IPS-18a (cell line): ENCODE data around the gene GADD45GIP1.
"Not testable (repeated sequence)": the region's sequence is repeated elsewhere in the genome, so short reads cannot be mapped to it uniquely, and the experiment has no call there.

Experiments used
- H3K27ac ChIP-seq: one replicate; pipeline ENCODE4 v1.5.1; 2013; ENCODE audit warnings: low read length
- H3K27me3 ChIP-seq: one replicate; pipeline ENCODE4 v1.6.1; 2013; ENCODE audit warnings: mild to moderate bottlenecking, low read length; ENCODE audit not compliant: control insufficient read depth, insufficient read depth
- H3K36me3 ChIP-seq: one replicate; pipeline ENCODE4 v1.6.1; 2013; ENCODE audit warnings: low read depth, low read length; ENCODE audit not compliant: control insufficient read depth
- H3K4me1 ChIP-seq: one replicate; pipeline ENCODE4 v1.6.1; 2013; ENCODE audit warnings: low read depth, low read length; ENCODE audit not compliant: control insufficient read depth
- H3K4me3 ChIP-seq: one replicate; pipeline ENCODE4 v1.5.1; 2013; ENCODE audit warnings: low read length
- H3K9ac ChIP-seq: one replicate; pipeline ENCODE4 v1.6.1; 2013; ENCODE audit warnings: mild to moderate bottlenecking, low read length, moderate library complexity
- H3K9me3 ChIP-seq: one replicate; pipeline ENCODE4 v1.6.1; 2013; ENCODE audit warnings: low read depth, low read length; ENCODE audit not compliant: control insufficient read depth

GADD45GIP1 gene

GRCh38 chr19:12953138-12953798, 3.8 kb downstream of the GADD45GIP1 start:
- Histone ChIP-seq H3K9me3 (no peaks in the 10 kb centered on the region), H3K9ac (no peak overlapping the region), H3K36me3 (peaks cover 58% of the 10 kb centered on the region), H3K4me1 (peaks cover 9% of the 10 kb centered on the region), H3K4me3 (no peak overlapping the region), H3K27ac (no peak overlapping the region), H3K27me3 (no peaks in the 10 kb centered on the region)

GRCh38 chr19:12952488-12953137, 4.4 kb downstream of the GADD45GIP1 start:
- H3K27ac ChIP-seq: no peak overlapping the region
- H3K9ac ChIP-seq: no peak overlapping the region
- H3K27me3 ChIP-seq: no peaks in the 10 kb centered on the region
- no peak overlapping the region for H3K4me3 ChIP-seq
- peaks cover 65% of the 10 kb centered on the region for H3K36me3 ChIP-seq
- H3K9me3 ChIP-seq: no peaks in the 10 kb centered on the region
- H3K4me1 ChIP-seq: peaks cover 9% of the 10 kb centered on the region

- H3K9ac ChIP-seq, H3K4me1 ChIP-seq, H3K27ac ChIP-seq, H3K9me3 ChIP-seq, H3K4me3 ChIP-seq, H3K27me3 ChIP-seq: not testable (repeated sequence)
- peaks cover 66% of the 10 kb centered on the region for H3K36me3 ChIP-seq
These were observed 5.0 kb downstream of the GADD45GIP1 start for GRCh38 chr19:12952050-12952449.

GRCh38 chr19:12949363-12950283, 7.4 kb downstream of the GADD45GIP1 start:
- H3K27me3 ChIP-seq: no peaks in the 10 kb centered on the region
- H3K27ac ChIP-seq: no peak overlapping the region
- H3K9ac ChIP-seq: no peak overlapping the region
- no peak overlapping the region for H3K4me3 ChIP-seq
- H3K4me1 ChIP-seq: peaks cover 10% of the 10 kb centered on the region
- H3K36me3 ChIP-seq: peaks cover 65% of the 10 kb centered on the region
- no peaks in the 10 kb centered on the region for H3K9me3 ChIP-seq

- Histone ChIP-seq H3K9ac (no peak overlapping the region), H3K9me3 (no peaks in the 10 kb centered on the region), H3K4me1 (peaks cover 10% of the 10 kb centered on the region), H3K27ac (no peak overlapping the region), H3K4me3 (no peak overlapping the region), H3K36me3 (peaks cover 65% of the 10 kb centered on the region), H3K27me3 (no peaks in the 10 kb centered on the region)
These were observed 8.2 kb downstream of the GADD45GIP1 start for GRCh38 chr19:12948612-12949362.

GRCh38 chr19:12947702-12948611, 9.1 kb downstream of the GADD45GIP1 start:
- H3K27ac ChIP-seq: no peak overlapping the region

GRCh38 chr19:12946731-12947496, 10.1 kb downstream of the GADD45GIP1 start:
- H3K4me3 ChIP-seq: peak overlapping the region; percentile 95
- no peaks in the 10 kb centered on the region for H3K9me3 ChIP-seq
- H3K9ac ChIP-seq: peak overlapping the region; percentile 92
- H3K36me3 ChIP-seq: peaks cover 67% of the 10 kb centered on the region
- H3K27ac ChIP-seq: peak overlapping the region; percentile 71
- no peaks in the 10 kb centered on the region for H3K27me3 ChIP-seq
- peaks cover 5% of the 10 kb centered on the region for H3K4me1 ChIP-seq

More at GRCh38 chr19:12947702-12948611, 9.1 kb downstream of the GADD45GIP1 start:
- Histone ChIP-seq H3K9ac (no peak overlapping the region), H3K4me3 (no peak overlapping the region), H3K27me3 (no peaks in the 10 kb centered on the region), H3K4me1 (peaks cover 10% of the 10 kb centered on the region), H3K9me3 (no peaks in the 10 kb centered on the region), H3K36me3 (peaks cover 66% of the 10 kb centered on the region)

GRCh38 chr19:12946092-12946721, 10.8 kb downstream of the GADD45GIP1 start:
- Histone ChIP-seq H3K4me1 (peaks cover 5% of the 10 kb centered on the region), H3K27me3 (no peaks in the 10 kb centered on the region), H3K4me3 (peak overlapping the region; percentile 95), H3K9ac (peak overlapping the region; percentile 92), H3K36me3 (peaks cover 67% of the 10 kb centered on the region), H3K9me3 (no peaks in the 10 kb centered on the region), H3K27ac (peak overlapping the region; percentile 71)

- Histone ChIP-seq H3K27ac (peak within 1 kb of the TSS; percentile 71), H3K4me3 (peak within 1 kb of the TSS; percentile 95), H3K9ac (peak within 1 kb of the TSS; percentile 92), H3K27me3 (no peaks in the 10 kb centered on the region), H3K9me3 (no peaks in the 10 kb centered on the region), H3K36me3 (peaks cover 67% of the 10 kb centered on the region), H3K4me1 (peaks cover 5% of the 10 kb centered on the region)
These were observed 11.4 kb downstream of the GADD45GIP1 start, which contains the start of gene RAD23A for GRCh38 chr19:12945479-12946091. RAD23A (plus strand) TSS chr19:12945862; CDS start chr19:12945949, 87 bp downstream.
